OCI-LY7 (cell line): ENCODE measurements around the gene SCRT2. TPM values are rescaled to one million over a fixed set of nuclear protein-coding genes. Genes with fewer than 3 reads are reported as not detected.
"Not testable (repeated sequence)": the region's sequence is repeated elsewhere in the genome, so short reads cannot be mapped to it uniquely, and the experiment has no call there.

Experiments used
- BruUV-seq: library from RNA; stranded (reverse); fragments of 400-500 nt; replicated peaks from 2 replicates; lab custom pipeline; 2021; lab: Mats Ljungman, UMichigan
- CTCF ChIA-PET: fragments of 300-600 bp; sonication (Branson Sonifier 250); formaldehyde crosslinking; loops from one replicate; lab custom pipeline; 2022; ENCODE audit warnings: antibody characterized with exemption; ENCODE audit not compliant: unreplicated experiment; lab: Charles Lee
- POLR2A ChIA-PET: fragments of 300-600 bp; sonication (Branson Sonifier 250); formaldehyde crosslinking; loops from one replicate; lab custom pipeline; 2022; ENCODE audit warnings: antibody characterized with exemption; lab: Charles Lee
- DNase-seq: peaks from one replicate; pipeline ENCODE4 v3.0.0-alpha.2; 2015; ENCODE audit warnings: low spot score
- H2AFZ ChIP-seq: fragments of 200-600 bp; sonication (generic), shearing (Covaris generic); 2 replicates; pipeline ENCODE4 v1.6.1; 2014; ENCODE audit warnings: mild to moderate bottlenecking, antibody characterized with exemption, low read length, moderate library complexity
- H3K27ac ChIP-seq: fragments of 200-600 bp; sonication (generic); 2 replicates; pipeline ENCODE4 v1.5.1; 2014; ENCODE audit warnings: mixed run types, low read depth, mild to moderate bottlenecking, moderate library complexity, low read length, inconsistent platforms; ENCODE audit not compliant: poor library complexity, severe bottlenecking
- H3K36me3 ChIP-seq: fragments of 200-600 bp; sonication (generic); 2 replicates; pipeline ENCODE4 v1.6.1; 2014; ENCODE audit warnings: mild to moderate bottlenecking, antibody characterized with exemption, low read length, moderate library complexity, mixed read lengths; ENCODE audit not compliant: insufficient read depth
- H3K4me1 ChIP-seq: fragments of 200-600 bp; sonication (generic); 2 replicates; pipeline ENCODE4 v1.5.1; 2014; ENCODE audit warnings: mild to moderate bottlenecking, low read length; ENCODE audit not compliant: insufficient read depth, poor library complexity, severe bottlenecking
- H3K4me2 ChIP-seq: fragments of 200-600 bp; sonication (generic); 2 replicates; pipeline ENCODE4 v1.6.1; 2014; ENCODE audit warnings: mild to moderate bottlenecking, low read length
- H3K4me3 ChIP-seq: fragments of 200-600 bp; sonication (generic); 2 replicates; pipeline ENCODE4 v1.5.1; 2014; ENCODE audit warnings: mild to moderate bottlenecking, low read depth, low read length; ENCODE audit not compliant: poor library complexity, severe bottlenecking
- H3K79me2 ChIP-seq: fragments of 200-600 bp; sonication (generic); 2 replicates; pipeline ENCODE4 v1.6.1; 2016; ENCODE audit warnings: low read depth, mild to moderate bottlenecking, low read length, moderate library complexity, mixed read lengths; ENCODE audit not compliant: insufficient read depth
- H3K9me2 ChIP-seq: fragments of 200-600 bp; sonication (generic); 2 replicates; pipeline ENCODE4 v1.6.1; 2016; ENCODE audit warnings: mild to moderate bottlenecking, low read length, mixed read lengths; ENCODE audit not compliant: insufficient read depth
- H3K9me3 ChIP-seq: fragments of 200-600 bp; sonication (generic); 2 replicates; pipeline ENCODE4 v1.6.1; 2014; ENCODE audit warnings: mild to moderate bottlenecking, mixed run types, low read length, mixed read lengths
- H4K20me1 ChIP-seq: fragments of 200-600 bp; sonication (generic); 2 replicates; pipeline ENCODE4 v1.6.1; 2014; ENCODE audit warnings: mild to moderate bottlenecking, antibody characterized with exemption, low read length, moderate library complexity, mixed read lengths; ENCODE audit not compliant: insufficient read depth
- CTCF ChIP-seq: fragments of 200-600 bp; sonication (generic); conservative IDR thresholded peaks from 2 replicates; pipeline ENCODE4 v1.5.1; 2014; ENCODE audit warnings: mild to moderate bottlenecking, antibody characterized with exemption, low read length, moderate library complexity, mixed read lengths
- EZH2phosphoT487 ChIP-seq: fragments of 200-600 bp; sonication (generic); IDR thresholded peaks from 2 replicates; pipeline ENCODE4 v1.6.1; 2018; ENCODE audit warnings: low read depth, borderline replicate concordance, mild to moderate bottlenecking, mixed run types, antibody characterized with exemption, low read length, moderate library complexity, mixed read lengths
- intact Hi-C: fragments of 100-400 bp; cut with micrococcal nuclease; formaldehyde crosslinking; loops from one replicate; pipeline ENCODE4 v1.10.0; 2022; ENCODE audit not compliant: unreplicated experiment
- total RNA-seq, 2 experiments: library from RNA; depleted of rRNA in 1 of 2; stranded (reverse); fragments of >200 nt in 1 of 2; shearing (Covaris generic) in 1 of 2; gene quantifications; 2 replicates each; pipeline ENCODE4 v1.2.3, GENCODE V29; 2014 to 2022

SCRT2 gene
- total RNA-seq, 2 experiments from 2014 or later: not detected

GRCh38 chr20:695165-695866, 19.7 kb upstream of the SCRT2 start:
- no TSS peak for BruUV-seq
- no peaks in the 10 kb centered on the region for H3K79me2 ChIP-seq
- no peak overlapping the region for H2AFZ ChIP-seq
- H4K20me1 ChIP-seq: no peaks in the 10 kb centered on the region
- no peaks in the 10 kb centered on the region for H3K36me3 ChIP-seq
- intact Hi-C loops: no loop called here
- H3K4me1 ChIP-seq: no peaks in the 10 kb centered on the region
- ChIA-PET CTCF (no interaction called here), POLR2A (no interaction called here)
- no peak for TF ChIP-seq EZH2phosphoT487
- no peak for TF ChIP-seq CTCF
- DNase-seq: no peak
- no peak overlapping the region for H3K4me2 ChIP-seq
- no peaks in the 10 kb centered on the region for H3K9me3 ChIP-seq
- no peak overlapping the region for H3K4me3 ChIP-seq
- no peak overlapping the region for H3K27ac ChIP-seq
- H3K9me2 ChIP-seq: no peaks in the 10 kb centered on the region

- no peak for TF ChIP-seq CTCF
- TF ChIP-seq EZH2phosphoT487: no peak
- BruUV-seq: no TSS peak
- Histone ChIP-seq H3K36me3 (no peaks in the 10 kb centered on the region), H3K79me2 (no peaks in the 10 kb centered on the region), H4K20me1 (no peaks in the 10 kb centered on the region), H3K4me3 (no peak overlapping the region), H3K9me2 (no peaks in the 10 kb centered on the region), H3K27ac (no peak overlapping the region), H3K4me2 (no peak overlapping the region), H2AFZ (no peak overlapping the region), H3K4me1 (no peaks in the 10 kb centered on the region), H3K9me3 (no peaks in the 10 kb centered on the region)
- intact Hi-C loops: no loop called here
- DNase-seq: no peak
- POLR2A ChIA-PET: no interaction called here
- CTCF ChIA-PET: no interaction called here
These were observed 18.9 kb upstream of the SCRT2 start for GRCh38 chr20:694496-694895.

GRCh38 chr20:693786-694185, 18.2 kb upstream of the SCRT2 start:
- H3K4me3 ChIP-seq, H3K9me3 ChIP-seq, CTCF ChIA-PET, POLR2A ChIA-PET, H2AFZ ChIP-seq, H3K36me3 ChIP-seq, H3K79me2 ChIP-seq, DNase-seq, H3K4me2 ChIP-seq, intact Hi-C loops, H3K4me1 ChIP-seq, H4K20me1 ChIP-seq, BruUV-seq, H3K9me2 ChIP-seq, H3K27ac ChIP-seq: not testable (repeated sequence)
